Right ventricle myocardium inferior (tissue), 1 donor: Measurements from ENCODE around the gene PRKCE. TPM values are rescaled to one million over a fixed set of nuclear protein-coding genes. Genes with fewer than 3 reads are reported as not detected.

Experiments
- ATAC-seq: fragments of 200-7000 bp; cut with Tn5 transposase; one replicate; pipeline ENCODE4 v1.9.1; 2020; ENCODE audit warnings: mild to moderate bottlenecking, moderate library complexity
- DNase-seq: peaks from one replicate; pipeline ENCODE4 v3.0.0; 2021; ENCODE audit errors: missing footprints
- intact Hi-C: fragments of 100-400 bp; cut with DNase I; formaldehyde crosslinking; loops from one replicate; pipeline ENCODE4 v1.11.0; 2022
- total RNA-seq: library from RNA; stranded (reverse); fragmentation: NEBNext Ultra II Directional; extraction: Animal tissue kit (Norgen Biotek cat#: 25700); gene quantifications from one replicate; pipeline ENCODE4 v1.2.1, GENCODE V29; 2021
- donor health status: DM: no; HTN: yes; CAD: no; lungs with severe emphysema.

The PRKCE gene
- total RNA-seq, 1 donor from 2014 or later = 17.8 TPM

DNA sequence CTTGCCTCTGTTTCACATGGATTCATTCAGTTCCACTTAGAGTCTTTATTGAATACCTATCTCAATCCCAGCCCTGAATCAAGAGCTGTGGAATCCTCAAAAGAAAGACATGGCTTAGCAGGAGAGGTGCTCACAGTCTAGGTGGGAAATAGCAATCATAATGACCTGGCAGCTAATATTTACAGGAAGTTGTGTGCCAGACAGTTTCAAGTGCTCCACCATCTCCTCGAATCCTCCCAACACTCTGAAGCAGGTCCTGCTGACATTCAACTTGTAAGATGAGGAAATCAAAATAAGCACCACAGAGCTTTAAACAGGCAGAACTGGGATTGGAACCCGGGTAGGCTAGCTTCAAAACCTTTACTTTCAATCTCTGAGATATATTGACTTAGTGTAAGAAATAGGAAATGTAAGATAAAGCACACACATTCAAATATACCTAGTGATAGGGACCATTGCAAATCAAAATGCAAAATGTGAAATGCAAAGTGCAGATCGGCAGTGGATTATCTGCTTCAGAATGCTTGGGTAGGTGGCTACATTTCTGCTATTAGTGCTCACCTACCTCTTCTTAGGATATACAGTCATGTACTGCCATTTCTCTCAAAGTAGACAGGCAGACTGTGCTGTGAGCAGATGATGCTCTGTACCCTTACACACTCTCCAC is 182.0 kb downstream of the PRKCE start:
- ATAC-seq (no peak), DNase-seq (no peak)
- intact Hi-C loops = no loop called here

DNA sequence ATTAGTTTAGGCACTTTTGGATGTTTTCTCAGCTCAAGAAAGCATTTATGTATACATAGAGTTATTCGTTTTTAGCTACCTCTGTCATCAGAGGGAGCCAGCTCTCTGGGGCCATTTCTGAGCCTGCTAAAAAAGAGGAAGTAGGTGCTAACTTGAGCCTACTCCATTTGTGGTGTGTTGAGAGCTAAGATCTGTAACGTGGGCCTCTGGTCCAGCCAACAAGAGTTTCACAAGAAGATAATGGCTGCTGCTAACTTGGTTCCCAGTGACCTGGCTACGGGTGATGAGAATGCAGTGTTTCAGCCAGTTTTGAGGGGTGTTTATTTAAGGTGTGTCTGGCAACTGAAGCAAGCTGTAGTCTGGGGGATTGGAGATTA is 182.5 kb downstream of the PRKCE start:
- no peak for DNase-seq
- no peak for ATAC-seq
- intact Hi-C loops = no loop called here

- intact Hi-C loops = no loop called here
- DNase-seq (no peak), ATAC-seq (no peak)
Measured at GRCh38 chr2:45834372-45834771, 182.9 kb downstream of the PRKCE start.

DNA sequence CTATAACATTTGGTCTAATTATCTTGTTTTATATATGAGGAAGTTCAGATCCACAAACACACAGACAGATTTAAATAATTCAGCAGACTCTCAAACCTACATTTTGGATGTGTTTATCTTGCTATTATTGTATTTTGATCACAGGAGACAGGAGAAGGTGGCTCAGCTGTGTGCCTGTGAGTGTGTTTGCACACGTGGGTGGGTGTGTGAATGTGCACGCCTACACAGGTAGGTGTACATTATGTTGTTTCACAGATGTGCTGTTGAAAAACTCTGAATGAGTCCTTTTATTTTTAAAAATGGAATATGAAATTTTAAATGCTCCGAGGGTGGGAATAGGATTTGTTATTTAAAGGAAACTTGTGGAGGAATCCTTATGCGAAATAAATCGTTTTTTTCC is 183.4 kb downstream of the PRKCE start:
- intact Hi-C loops = no loop called here

DNA sequence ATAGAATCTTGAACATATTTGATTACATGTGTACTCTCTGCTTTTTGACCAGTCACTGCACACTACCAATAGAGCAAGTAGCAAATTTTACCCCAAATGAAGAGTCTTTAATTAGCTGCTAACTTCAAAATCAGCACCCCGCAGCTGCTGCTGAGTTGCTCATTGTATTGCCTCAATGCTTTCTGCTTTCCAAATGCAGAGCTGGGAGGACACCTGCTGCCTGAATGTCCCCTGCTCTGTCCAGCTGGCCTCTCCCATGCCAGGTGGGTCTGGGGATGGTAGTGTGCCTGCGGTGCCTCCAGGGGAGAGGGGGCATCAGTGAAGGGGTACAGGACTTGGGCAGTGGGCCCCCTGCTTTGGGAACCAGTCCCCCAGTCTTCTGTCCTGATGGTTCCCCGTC is 184.8 kb downstream of the PRKCE start:
- intact Hi-C loops = no loop called here
- ATAC-seq = no peak

More for the DNA sequence above, 183.4 kb downstream of the PRKCE start:
- ATAC-seq (no peak), DNase-seq (no peak)

DNA sequence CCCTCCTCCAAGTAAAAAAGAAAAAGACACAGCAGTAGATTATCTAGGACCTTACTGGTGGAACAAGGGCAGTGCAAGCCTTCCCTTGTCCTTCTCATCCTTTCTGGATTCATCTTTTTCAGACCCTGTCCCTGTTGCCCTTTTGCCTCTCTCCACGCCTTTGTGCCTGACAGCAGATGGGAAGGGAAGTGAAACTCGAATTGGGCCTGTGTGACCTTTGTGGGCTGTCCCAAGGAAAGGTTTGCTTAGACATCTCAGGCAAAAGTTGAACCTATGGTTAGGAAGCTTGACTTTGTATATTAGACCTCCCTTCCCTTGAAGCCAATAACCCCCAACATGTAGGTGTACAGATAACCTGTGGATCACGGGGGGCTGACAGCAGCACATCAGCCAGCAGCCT is 185.3 kb downstream of the PRKCE start:
- no peak for ATAC-seq
- no peak for DNase-seq
- intact Hi-C loops = no loop called here

More for the DNA sequence above, 184.8 kb downstream of the PRKCE start:
- peak; percentile 44 for DNase-seq

- intact Hi-C loops = no loop called here
- ATAC-seq = no peak
- no peak for DNase-seq
Measured at GRCh38 chr2:45837812-45838341, 186.4 kb downstream of the PRKCE start.

DNA sequence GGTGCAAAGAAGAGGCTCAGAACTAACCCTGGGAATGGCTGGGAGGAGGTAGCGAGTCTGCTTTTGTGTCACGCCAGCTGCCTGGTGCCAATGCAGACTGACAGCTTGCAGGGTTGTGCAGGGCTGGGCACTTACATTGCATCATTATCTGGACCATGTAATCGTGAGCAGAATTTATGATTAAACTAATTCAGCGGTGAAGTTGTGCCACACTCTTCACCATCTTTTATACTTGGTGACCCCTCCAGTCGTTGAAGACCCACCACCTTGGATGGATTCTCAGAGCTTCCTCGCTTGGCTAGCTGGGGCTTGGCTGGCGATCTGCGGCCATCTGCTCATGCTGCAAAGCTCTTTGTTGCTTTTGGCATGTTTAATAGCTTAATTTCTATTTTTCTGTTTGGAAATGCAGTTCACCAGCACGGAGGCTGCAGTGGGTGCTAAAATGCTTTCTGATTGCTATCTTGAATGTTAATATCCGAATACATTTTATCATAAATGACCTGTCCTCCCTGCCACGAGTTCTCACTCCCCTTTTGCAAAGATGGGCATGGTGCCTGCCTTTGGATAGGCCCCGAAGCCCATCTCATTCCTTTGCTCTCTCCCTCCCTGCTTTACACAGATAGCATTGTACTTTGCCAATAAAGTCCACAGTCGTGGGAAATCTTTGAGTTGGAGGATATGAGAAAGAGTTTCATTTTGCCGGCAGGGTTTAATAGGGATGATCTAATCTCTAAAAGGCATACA is 188.2 kb downstream of the PRKCE start:
- DNase-seq (peak; percentile 58), ATAC-seq (peak; percentile 65)
- intact Hi-C loops = no loop called here

GRCh38 chr2:45840481-45840880 is 189.0 kb downstream of the PRKCE start:
- intact Hi-C loops = no loop called here
- no peak for ATAC-seq
- no peak for DNase-seq

- DNase-seq (no peak), ATAC-seq (no peak)
- intact Hi-C loops = no loop called here
Measured at GRCh38 chr2:45841752-45842407, 190.4 kb downstream of the PRKCE start.

GRCh38 chr2:45843136-45843535 is 191.7 kb downstream of the PRKCE start:
- intact Hi-C loops = no loop called here
- ATAC-seq (no peak), DNase-seq (no peak)

DNA sequence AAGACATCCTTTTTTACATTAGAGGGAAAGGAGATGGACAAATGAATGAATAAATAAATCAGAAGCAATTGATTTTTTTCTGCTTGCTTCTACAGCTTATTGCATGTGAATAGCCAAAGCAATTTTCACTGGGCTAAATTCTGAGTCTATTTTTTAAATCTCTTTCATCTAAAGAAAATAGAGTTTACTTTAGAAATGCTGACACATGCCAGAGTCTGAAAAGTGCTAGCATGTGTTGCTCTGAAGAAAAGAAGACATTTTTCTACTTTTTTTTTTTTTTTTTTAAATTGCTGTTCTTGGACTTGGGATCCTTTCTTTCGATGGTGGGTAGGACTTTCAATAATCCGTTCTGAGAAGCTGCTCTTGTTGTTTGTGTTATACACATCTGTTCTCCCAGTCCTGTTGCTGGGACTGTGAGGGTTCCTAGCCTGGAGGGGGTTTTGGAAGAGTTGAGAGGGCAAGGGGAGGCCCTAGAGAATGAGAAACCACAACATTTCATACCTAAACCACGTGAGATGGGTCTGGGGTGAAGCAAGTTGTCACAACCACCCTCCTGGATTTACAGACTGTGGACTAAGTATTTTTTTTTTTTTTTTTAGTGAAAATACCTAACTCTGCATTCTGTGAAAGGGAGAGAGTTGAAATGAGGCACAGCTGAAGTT is 193.5 kb downstream of the PRKCE start:
- intact Hi-C loops = no loop called here
- DNase-seq = no peak
- no peak for ATAC-seq

DNA sequence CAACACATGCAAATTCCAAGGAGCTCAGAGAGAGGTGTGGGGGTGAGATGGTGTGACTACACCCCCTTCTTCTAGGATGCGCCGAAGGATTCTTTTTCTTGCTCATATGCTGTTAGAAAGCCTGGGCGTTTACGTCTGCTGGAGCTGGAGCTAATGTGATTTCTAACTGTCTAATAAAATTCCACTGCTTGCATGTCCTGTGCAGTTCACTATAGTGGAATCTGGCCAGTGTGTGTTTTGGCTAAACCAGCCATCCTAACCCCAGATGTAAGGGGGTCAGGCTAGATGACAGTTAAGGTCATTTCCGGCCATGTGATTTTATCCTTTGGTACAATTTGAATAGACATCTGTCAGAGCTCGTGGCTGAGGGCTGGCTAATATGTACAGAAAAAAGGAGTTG is 194.1 kb downstream of the PRKCE start:
- ATAC-seq (no peak), DNase-seq (no peak)
- intact Hi-C loops = no loop called here

GRCh38 chr2:45849491-45850283 is 198.2 kb downstream of the PRKCE start:
- no peak for DNase-seq
- intact Hi-C loops = no loop called here
- peak; percentile 69 for ATAC-seq

- DNase-seq (no peak), ATAC-seq (no peak)
- intact Hi-C loops = no loop called here
Measured at GRCh38 chr2:45850558-45850957, 199.1 kb downstream of the PRKCE start.

- ATAC-seq (no peak), DNase-seq (no peak)
- intact Hi-C loops = no loop called here
Measured at GRCh38 chr2:45851111-45851510, 199.6 kb downstream of the PRKCE start.

DNA sequence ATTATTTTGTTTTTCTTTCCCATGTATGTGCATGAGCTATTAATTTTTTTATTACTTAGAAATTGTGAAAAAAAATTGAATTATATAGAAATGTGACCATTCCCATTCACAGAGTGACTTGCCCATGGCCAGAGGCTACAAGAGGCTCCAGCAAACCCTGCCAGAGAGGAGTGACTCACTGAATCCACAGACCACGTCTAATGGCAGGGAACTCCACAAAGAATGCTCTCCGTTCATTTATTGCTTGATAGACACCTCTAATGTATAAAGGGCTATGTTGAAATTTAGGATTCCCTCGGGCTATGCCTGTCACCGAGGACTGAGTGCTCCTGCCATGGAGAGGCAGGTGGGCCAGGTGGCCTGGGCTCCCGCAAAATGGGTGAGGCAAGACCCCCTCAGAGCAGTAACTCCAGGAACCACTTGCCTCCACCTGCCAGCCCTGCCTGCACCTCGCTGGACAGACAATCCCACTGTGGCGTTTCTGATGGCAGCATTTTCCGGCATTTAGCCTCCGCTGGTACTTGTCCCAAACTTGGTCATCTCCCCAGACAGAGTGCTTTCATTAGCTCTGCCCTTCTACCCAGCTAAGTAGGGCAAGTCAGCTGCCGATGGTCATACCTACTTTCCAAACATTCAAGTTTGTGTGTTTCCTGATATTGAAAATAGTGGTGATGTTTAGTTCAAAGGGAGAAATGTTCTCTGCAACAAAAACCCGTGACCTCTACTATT is 200.3 kb downstream of the PRKCE start:
- ATAC-seq (peak; percentile 49), DNase-seq (no peak)
- intact Hi-C loops = no loop called here
